Measurements from ENCODE around the gene EIF2S1.
"Not testable (repeated sequence)": the region's sequence is repeated elsewhere in the genome, so short reads cannot be mapped to it uniquely, and the experiment has no call there.

Gene EIF2S1

GRCh38 chr14:67371247-67372148 is 11.4 kb downstream of the EIF2S1 start:
- DNase-seq (ENCODE audit: low read depth) = no peak

DNA sequence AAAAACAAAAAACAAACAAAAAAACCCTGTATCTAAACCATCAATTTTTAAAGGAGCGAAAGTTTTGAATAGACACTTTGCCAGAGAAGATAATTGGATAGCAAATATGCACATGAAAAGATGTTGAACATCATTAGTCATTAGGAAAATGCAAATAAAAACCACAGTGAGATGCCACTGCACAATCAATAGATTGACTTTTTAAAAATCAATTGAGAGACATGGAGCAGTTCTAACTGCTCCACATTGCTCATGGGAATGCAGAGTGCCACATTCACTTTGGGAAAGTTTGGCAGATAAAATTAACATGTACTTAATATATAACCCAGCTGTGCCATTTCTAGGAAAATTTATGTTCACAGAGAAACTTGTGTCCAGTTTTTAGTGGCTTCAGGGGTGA is 12.7 kb downstream of the EIF2S1 start:
- no peak for DNase-seq (ENCODE audit: low read depth)

DNA sequence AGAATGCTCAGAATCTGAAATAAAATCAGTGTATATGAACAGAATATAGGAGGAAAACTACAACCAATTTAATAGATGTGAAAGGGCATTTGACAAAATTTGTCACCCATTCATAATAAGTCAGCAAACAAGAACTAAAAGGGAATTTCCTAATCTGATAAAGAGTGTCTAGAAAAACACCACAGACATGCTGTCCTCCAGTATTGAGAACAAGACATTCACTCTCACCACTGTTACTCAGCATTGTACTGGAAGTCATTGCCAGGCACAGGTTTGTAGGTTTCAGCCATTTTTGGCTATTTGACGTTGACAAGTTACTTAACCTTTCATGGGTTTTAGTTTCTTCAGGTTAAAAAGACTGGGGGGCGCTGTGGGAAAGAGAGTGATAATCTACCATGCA is 13.2 kb downstream of the EIF2S1 start:
- DNase-seq (ENCODE audit: low read depth) = no peak

DNA sequence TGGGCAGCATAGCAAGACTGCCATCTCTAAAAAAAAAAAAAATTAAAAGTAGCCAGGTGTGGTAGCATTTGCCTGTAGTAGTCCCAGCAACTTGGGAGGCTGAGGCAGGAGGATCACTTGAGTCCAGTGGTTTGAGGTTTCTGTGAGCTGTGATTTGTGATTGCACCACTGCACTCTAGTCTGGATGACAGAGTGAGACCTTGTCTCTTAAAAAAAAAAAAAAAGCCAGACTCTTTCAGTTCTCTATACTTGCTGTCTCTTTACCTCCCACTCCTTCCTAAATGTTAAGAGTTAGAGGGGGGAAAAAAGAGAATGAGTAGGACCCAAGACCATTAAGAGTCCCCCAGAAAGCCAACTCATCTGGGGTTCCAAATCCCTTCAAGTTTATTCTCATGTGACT is 17.8 kb downstream of the EIF2S1 start:
- no peak for DNase-seq (ENCODE audit: low read depth)

DNA sequence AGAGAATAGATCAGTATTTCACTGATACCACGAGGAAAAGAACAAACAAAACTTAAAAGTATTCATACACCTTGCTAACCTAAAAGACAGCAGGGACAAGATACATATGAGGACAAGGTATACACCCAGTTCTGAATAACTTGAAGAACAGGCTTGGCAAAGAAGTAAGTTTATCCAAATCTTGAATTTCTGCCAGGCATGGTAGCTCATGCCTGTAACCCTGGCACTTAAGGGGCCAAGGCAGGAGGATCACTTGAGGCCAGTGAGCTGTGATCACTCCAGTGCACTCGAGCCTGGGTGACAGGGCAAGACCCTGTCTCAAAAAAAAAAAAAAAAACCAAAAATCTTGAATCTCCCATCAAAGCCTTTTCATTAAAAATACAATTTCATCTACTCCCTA is 25.0 kb downstream of the EIF2S1 start:
- DNase-seq (ENCODE audit: low read depth) = no peak

DNA sequence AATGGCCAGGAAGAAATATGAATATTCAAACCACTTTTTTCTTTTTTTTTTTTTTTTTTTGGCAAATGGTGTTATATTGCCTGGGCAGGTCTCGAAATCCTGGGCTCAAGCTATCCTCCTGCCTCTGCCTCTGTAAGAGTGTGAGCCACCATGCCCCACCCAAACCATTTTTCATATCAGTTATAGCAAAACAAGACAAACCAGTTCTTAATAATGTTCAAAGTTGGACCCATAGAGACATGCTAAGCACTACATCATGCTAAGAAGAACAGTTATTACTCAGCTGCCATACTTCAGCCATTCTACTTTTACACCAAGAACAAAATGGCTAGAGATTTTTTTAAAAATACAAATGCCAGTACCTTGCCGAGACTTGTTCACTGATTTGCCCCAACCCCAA is 25.5 kb downstream of the EIF2S1 start:
- DNase-seq (ENCODE audit: low read depth) = no peak

DNA sequence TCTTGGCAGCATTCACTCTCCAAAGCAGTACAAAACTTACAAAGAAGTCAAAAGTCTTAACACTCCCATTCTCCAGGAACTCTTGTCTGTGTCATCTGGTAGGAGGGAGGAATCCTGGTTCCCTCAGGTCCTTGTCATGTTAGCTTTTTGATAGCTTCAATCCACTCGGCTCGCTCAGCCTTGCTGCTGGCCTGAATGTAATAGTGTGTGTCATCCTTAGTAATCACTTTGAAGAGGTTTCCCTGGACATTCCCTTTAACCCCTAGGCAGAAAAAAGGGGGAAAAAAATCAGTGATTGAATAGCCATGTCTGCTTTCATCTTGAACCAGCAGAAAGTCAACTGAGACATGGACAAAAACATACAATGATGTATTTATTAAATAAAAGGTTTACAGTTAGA is 27.1 kb downstream of the EIF2S1 start:
- no peak for DNase-seq (ENCODE audit: low read depth)

- no peak for DNase-seq (ENCODE audit: low read depth)
Measured at GRCh38 chr14:67389275-67389674, 29.1 kb downstream of the EIF2S1 start.

DNA sequence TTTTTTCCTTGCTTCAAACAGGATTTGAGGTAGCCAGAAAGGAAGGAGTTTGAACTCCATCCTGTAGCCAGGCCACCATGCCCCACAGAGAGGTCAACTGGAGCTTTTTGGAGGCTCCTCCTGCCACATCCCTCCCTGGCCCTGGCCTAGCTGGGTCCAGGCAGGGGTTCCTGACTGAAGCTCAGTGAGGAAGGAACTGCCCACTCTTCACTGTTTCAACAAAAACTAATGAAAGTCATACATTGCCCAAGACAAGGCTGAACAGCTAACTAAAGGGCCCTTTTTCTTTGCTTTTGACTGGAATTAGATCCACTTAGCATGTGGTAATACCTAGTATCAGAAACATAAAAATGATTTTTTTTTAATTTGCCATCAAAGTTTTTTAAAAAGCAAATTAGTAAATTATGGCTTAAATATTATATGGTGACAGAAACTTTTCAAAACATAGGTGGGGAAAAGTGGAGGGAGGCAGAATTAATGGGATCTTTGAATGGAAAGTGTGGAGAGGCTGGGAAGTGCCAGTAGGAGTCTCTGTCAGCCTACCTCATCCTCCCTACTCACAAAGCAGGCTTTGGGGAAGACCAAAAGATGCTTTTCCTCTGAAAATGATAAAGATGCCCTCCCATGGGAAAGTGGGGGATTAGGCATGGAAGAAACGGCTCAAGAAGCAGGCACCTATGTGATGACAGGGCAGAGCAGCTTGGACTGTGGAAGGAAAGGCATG is 29.8 kb downstream of the EIF2S1 start:
- DNase-seq (ENCODE audit: low read depth) = no peak

- no peak for DNase-seq (ENCODE audit: low read depth)
Measured at GRCh38 chr14:67391268-67391667, 31.1 kb downstream of the EIF2S1 start.

DNA sequence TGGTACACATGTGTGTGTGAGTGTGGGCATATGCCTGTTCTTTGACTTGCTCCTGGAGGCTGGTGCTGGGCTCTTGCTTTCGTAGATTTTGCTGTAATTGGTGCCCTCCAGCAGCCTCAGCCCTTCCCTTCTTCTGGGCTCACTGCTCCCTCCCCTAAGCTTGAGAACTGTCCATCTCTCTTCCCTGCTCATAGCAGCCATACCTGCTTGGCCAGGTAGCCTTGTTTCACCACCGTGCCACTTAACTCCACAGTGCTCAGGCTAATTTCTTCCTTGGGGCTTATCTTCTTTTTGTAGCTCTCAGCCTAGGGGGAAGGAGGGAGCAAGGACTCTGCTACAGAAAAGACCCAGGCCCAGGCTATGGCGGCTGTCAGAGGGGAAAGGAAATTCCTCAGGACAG is 32.0 kb downstream of the EIF2S1 start:
- no peak for DNase-seq (ENCODE audit: low read depth)

GRCh38 chr14:67392800-67393199 is 32.7 kb downstream of the EIF2S1 start:
- DNase-seq (ENCODE audit: low read depth) = no peak

- no peak for DNase-seq (ENCODE audit: low read depth)
Measured at GRCh38 chr14:67393689-67394088, 33.6 kb downstream of the EIF2S1 start.

GRCh38 chr14:67395086-67395875 is 35.2 kb downstream of the EIF2S1 start:
- no peak for DNase-seq (ENCODE audit: low read depth)

DNA sequence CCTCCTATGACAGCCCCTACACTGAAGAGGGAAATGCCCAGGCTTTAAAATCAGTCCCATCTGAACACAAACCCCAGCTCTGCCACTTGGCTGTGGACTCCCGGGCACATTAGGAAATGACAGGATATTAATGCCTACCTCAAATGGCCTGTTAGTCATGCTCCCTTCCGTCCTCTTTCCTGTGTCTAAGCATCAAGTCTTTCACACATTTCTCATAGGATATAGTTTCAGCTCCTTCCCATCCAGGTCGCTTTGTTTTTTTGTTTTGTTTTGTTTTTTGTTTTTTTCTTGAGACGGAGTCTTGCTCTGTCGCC is 35.7 kb downstream of the EIF2S1 start:
- DNase-seq (ENCODE audit: low read depth) = no peak

DNA sequence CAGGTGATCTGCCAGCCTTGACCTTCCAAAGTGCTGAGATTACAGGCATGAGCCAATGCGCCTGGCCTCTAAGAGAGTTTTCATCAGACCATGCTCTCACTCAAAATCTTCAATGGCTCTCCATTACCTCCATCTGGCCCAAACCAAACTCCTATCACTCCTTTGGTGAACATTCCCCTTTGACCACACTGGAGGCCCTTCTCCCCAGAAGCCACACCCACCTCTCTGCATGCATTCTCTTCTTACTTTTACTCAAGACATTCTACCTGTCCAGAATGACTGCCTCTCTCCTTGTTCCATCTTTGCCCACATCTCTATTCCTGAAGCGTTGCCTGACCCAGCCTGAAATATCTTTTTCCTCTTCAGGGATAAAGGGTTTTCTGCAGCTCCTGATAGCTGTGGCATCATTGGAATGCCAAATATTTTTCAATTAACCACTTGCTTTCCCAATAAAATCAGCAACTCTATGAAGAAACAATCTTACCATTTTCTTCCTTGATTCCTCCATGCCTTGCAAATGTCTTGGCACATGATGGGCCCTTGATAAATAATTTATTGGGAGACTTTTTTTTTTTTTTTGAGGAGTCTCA is 36.3 kb downstream of the EIF2S1 start:
- no peak for DNase-seq (ENCODE audit: low read depth)

GRCh38 chr14:67397536-67397935 is 37.4 kb downstream of the EIF2S1 start:
- DNase-seq (ENCODE audit: low read depth) = no peak

DNA sequence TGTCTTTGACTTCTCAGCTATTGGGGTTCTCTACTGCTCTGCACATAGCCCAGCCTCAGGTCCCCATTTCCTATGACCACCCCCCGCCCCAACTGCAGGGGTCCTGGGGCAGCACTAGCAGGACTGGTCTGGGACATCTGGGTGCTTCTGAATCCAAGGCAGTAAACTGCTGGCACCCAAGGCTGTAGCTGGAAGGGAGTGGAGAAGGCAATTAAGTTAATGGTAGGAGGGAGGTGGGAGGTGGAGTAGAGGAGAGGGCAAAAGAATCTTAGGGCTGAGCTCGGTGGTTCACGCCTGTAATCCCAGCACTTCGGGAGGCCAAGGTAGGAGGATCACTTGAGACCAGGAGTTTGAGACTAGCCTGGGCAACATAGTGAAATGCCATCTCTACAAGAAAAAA is 40.3 kb downstream of the EIF2S1 start:
- no peak for DNase-seq (ENCODE audit: low read depth)

DNA sequence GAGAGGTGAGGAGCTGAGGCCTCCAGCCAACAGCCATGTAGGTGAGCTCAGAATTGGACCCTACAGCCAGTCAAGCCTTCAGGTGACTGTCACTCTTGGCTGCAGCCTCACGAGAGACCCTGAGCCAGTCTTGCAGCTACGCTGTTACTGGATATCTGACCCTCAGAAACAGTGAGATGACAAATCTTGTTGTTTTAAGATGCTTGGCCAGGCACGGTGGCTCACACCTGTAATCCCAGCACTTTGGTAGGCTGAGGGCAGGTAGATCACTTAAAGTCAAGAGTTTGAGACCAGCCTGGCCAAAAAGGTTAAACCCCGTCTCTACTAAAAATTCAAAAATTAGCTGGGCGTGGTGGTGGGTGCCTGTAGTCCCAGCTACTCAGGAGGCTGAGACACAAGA is 45.6 kb downstream of the EIF2S1 start:
- DNase-seq (ENCODE audit: low read depth) = no peak

DNA sequence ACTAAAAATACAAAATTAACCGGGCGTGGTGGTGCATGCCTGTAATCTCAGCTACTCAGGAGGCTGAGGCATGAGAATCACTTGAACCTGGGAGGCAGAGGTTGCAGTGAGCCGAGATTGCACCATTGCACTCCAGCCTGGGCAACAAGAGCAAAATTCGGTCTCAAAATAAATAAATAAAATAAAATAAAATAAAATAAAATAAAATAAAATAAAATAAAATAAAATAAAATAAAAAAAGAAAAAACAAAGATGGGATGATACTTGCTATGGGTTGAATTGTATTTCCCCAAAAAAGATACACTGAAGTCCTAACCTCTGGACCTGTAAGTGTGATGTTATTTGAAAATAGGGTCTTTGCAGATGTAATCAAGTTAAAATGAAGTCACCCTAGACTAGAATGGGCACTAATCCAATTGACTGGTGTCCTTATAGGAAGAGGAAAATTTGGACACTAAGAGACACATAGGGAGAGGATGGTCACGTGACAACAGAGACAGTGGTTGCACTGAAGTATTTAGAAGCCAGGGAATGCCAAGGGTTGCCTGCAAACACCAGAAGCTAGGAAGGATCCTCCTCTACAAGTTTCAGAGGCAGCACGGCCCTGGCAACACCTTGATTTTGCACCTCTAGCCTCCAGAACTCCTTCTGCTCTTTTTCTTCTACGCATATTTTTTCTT is 48.1 kb downstream of the EIF2S1 start:
- DNase-seq (ENCODE audit: low read depth) = not testable (repeated sequence)

DNA sequence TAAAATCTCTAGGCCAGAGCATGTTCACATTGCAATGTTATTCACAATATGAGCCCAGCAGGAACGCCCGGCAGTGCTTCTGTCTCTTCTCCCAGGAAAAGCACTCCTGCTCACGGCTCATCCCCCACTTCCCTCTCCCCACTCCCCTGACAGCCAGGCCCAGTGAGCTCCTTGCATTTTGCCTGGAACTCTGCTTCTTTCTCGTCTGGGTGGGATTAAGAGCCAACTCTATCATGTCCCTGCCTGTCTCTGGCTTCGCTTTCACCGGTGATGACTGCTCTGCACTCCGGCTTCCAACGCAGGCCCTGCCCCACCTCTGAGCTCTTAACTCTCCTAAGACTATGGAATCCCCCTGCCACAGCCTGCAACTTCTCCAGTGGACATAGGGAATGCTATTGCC is 49.3 kb downstream of the EIF2S1 start:
- DNase-seq (ENCODE audit: low read depth) = no peak

GRCh38 chr14:67410313-67410712 is 50.2 kb downstream of the EIF2S1 start:
- DNase-seq (ENCODE audit: low read depth) = no peak
